CD4-positive, alpha-beta T cell treated with Interferon gamma for 1 hour (primary cell): ENCODE measurements around the gene CAPN10.
A peak's percentile ranks its signal among the peaks of the same experiment; 100 is the strongest.

ENCODE experiments used
- DNase-seq: peaks from one replicate; pipeline ENCODE4 v3.0.0-alpha.2; 2020

CAPN10 gene

GRCh38 chr2:240563951-240564560 lies 22.5 kb upstream of the CAPN10 start:
- no peak for DNase-seq

GRCh38 chr2:240564561-240565332 lies 21.8 kb upstream of the CAPN10 start:
- DNase-seq: no peak

GRCh38 chr2:240565333-240566202 lies 21.0 kb upstream of the CAPN10 start:
- DNase-seq: peak; percentile 95

GRCh38 chr2:240566203-240567136 lies 20.1 kb upstream of the CAPN10 start:
- DNase-seq: peak; percentile 94

GRCh38 chr2:240567137-240567871 lies 19.2 kb upstream of the CAPN10 start:
- peak; percentile 41 for DNase-seq

- DNase-seq: peak; percentile 41
Measured at GRCh38 chr2:240567872-240568677, 18.5 kb upstream of the CAPN10 start, which contains the start of gene RNPEPL1. Gene RNPEPL1 (plus strand): TSS chr2:240568484. CDS start chr2:240568587, 103 bp downstream.

GRCh38 chr2:240568678-240569522 lies 17.6 kb upstream of the CAPN10 start:
- DNase-seq: peak; percentile 65

GRCh38 chr2:240569523-240569997 lies 17.0 kb upstream of the CAPN10 start:
- no peak for DNase-seq

- no peak for DNase-seq
Measured at GRCh38 chr2:240569998-240570530, 16.5 kb upstream of the CAPN10 start.

- DNase-seq: no peak
Measured at GRCh38 chr2:240570531-240571313, 15.8 kb upstream of the CAPN10 start.

- no peak for DNase-seq
Measured at GRCh38 chr2:240571314-240571973, 15.1 kb upstream of the CAPN10 start.

GRCh38 chr2:240572141-240573031 lies 14.1 kb upstream of the CAPN10 start:
- DNase-seq: no peak

GRCh38 chr2:240573071-240573515 lies 13.4 kb upstream of the CAPN10 start:
- no peak for DNase-seq

- no peak for DNase-seq
Measured at GRCh38 chr2:240573516-240574385, 12.8 kb upstream of the CAPN10 start.

- no peak for DNase-seq
Measured at GRCh38 chr2:240574386-240575100, 12.0 kb upstream of the CAPN10 start.
